ENCODE results near the gene DPEP2.
"Not testable (repeated sequence)": the region's sequence is repeated elsewhere in the genome, so short reads cannot be mapped to it uniquely, and the experiment has no call there.

DPEP2 gene

GRCh38 chr16:67976205-67976604 is 23.1 kb downstream of the DPEP2 start:
- no peak for ATAC-seq (ENCODE audit: insufficient read depth, low read depth)
- no peaks in the 10 kb centered on the region for H3K79me2 ChIP-seq (ENCODE audit: insufficient read depth, low read length)
- no peaks in the 10 kb centered on the region for H3K4me1 ChIP-seq (ENCODE audit: insufficient read depth, low read length)
- no peak for TF ChIP-seq CTCF (IDR thresholded peaks at IDR 0.05; ENCODE audit: borderline replicate concordance, extremely low read depth, low read length, poor library complexity, severe bottlenecking)
- TF ChIP-seq EZH2 (IDR thresholded peaks at IDR 0.05; ENCODE audit: borderline replicate concordance, low read depth, low read length, severe bottlenecking): no peak
- no peak overlapping the region for H3K27ac ChIP-seq (ENCODE audit: low read length)
- no peak overlapping the region for H2AFZ ChIP-seq (ENCODE audit: low read depth, low read length)
- H3K36me3 ChIP-seq (ENCODE audit: insufficient read depth, low read length): no peaks in the 10 kb centered on the region
- no peaks in the 10 kb centered on the region for H4K20me1 ChIP-seq (ENCODE audit: insufficient read depth, low read length)
- no peak for DNase-seq
- H3K9ac ChIP-seq (ENCODE audit: low read depth, low read length): no peak overlapping the region
- H3K27me3 ChIP-seq (ENCODE audit: insufficient read depth, low read length, poor library complexity): no peaks in the 10 kb centered on the region
- H3K4me2 ChIP-seq (ENCODE audit: insufficient read depth, low read length): no peak overlapping the region
- H3K9me3 ChIP-seq (ENCODE audit: insufficient read depth, low read length, severe bottlenecking): no peaks in the 10 kb centered on the region
- no peak overlapping the region for H3K4me3 ChIP-seq (ENCODE audit: low read depth in 1 of 2, low read length in 2 of 2)

- no peak for DNase-seq
- no peaks in the 10 kb centered on the region for H3K27me3 ChIP-seq (ENCODE audit: insufficient read depth, low read length, poor library complexity)
- H4K20me1 ChIP-seq (ENCODE audit: insufficient read depth, low read length): no peaks in the 10 kb centered on the region
- no peak overlapping the region for H3K4me2 ChIP-seq (ENCODE audit: insufficient read depth, low read length)
- no peak overlapping the region for H3K9ac ChIP-seq (ENCODE audit: low read depth, low read length)
- H3K4me1 ChIP-seq (ENCODE audit: insufficient read depth, low read length): no peaks in the 10 kb centered on the region
- H3K79me2 ChIP-seq (ENCODE audit: insufficient read depth, low read length): no peaks in the 10 kb centered on the region
- no peak for ATAC-seq (ENCODE audit: insufficient read depth, low read depth)
- no peak for TF ChIP-seq CTCF (IDR thresholded peaks at IDR 0.05; ENCODE audit: borderline replicate concordance, extremely low read depth, low read length, poor library complexity, severe bottlenecking)
- no peak for TF ChIP-seq EZH2 (IDR thresholded peaks at IDR 0.05; ENCODE audit: borderline replicate concordance, low read depth, low read length, severe bottlenecking)
- no peaks in the 10 kb centered on the region for H3K36me3 ChIP-seq (ENCODE audit: insufficient read depth, low read length)
- no peak overlapping the region for H3K4me3 ChIP-seq (ENCODE audit: low read depth in 1 of 2, low read length in 2 of 2)
- H3K9me3 ChIP-seq (ENCODE audit: insufficient read depth, low read length, severe bottlenecking): no peaks in the 10 kb centered on the region
- H2AFZ ChIP-seq (ENCODE audit: low read depth, low read length): no peak overlapping the region
- H3K27ac ChIP-seq (ENCODE audit: low read length): no peak overlapping the region
Observed at GRCh38 chr16:67975321-67976105, 23.8 kb downstream of the DPEP2 start.

- peaks cover 14% of the 10 kb centered on the region for H3K4me1 ChIP-seq (ENCODE audit: insufficient read depth, low read length)
- not testable (repeated sequence) for H3K9me3 ChIP-seq (ENCODE audit: insufficient read depth, low read length, severe bottlenecking); H4K20me1 ChIP-seq (ENCODE audit: insufficient read depth, low read length); ATAC-seq (ENCODE audit: insufficient read depth, low read depth); H2AFZ ChIP-seq (ENCODE audit: low read depth, low read length); H3K9ac ChIP-seq (ENCODE audit: low read depth, low read length); H3K79me2 ChIP-seq (ENCODE audit: insufficient read depth, low read length); H3K27ac ChIP-seq (ENCODE audit: low read length); H3K36me3 ChIP-seq (ENCODE audit: insufficient read depth, low read length); H3K4me2 ChIP-seq (ENCODE audit: insufficient read depth, low read length); DNase-seq; H3K4me3 ChIP-seq (ENCODE audit: low read depth in 1 of 2, low read length in 2 of 2); H3K27me3 ChIP-seq (ENCODE audit: insufficient read depth, low read length, poor library complexity)
Observed at GRCh38 chr16:67972285-67972684, 27.0 kb downstream of the DPEP2 start.

- Histone ChIP-seq H2AFZ (ENCODE audit: low read depth, low read length) (no peak overlapping the region), H3K9me3 (ENCODE audit: insufficient read depth, low read length, severe bottlenecking) (no peaks in the 10 kb centered on the region), H3K4me3 (ENCODE audit: low read depth in 1 of 2, low read length in 2 of 2) (no peak overlapping the region), H3K9ac (ENCODE audit: low read depth, low read length) (no peak overlapping the region), H3K36me3 (ENCODE audit: insufficient read depth, low read length) (no peaks in the 10 kb centered on the region; the same call in 1 of the 2 replicates), H3K27ac (ENCODE audit: low read length) (no peak overlapping the region), H3K4me2 (ENCODE audit: insufficient read depth, low read length) (no peak overlapping the region), H3K4me1 (ENCODE audit: insufficient read depth, low read length) (peaks cover 26% of the 10 kb centered on the region), H3K79me2 (ENCODE audit: insufficient read depth, low read length) (peaks cover 13% of the 10 kb centered on the region; the same call in 1 of the 2 replicates), H3K27me3 (ENCODE audit: insufficient read depth, low read length, poor library complexity) (no peaks in the 10 kb centered on the region), H4K20me1 (ENCODE audit: insufficient read depth, low read length) (peaks cover 14% of the 10 kb centered on the region)
- TF ChIP-seq CTCF (IDR thresholded peaks at IDR 0.05; ENCODE audit: borderline replicate concordance, extremely low read depth, low read length, poor library complexity, severe bottlenecking) (no peak), EZH2 (IDR thresholded peaks at IDR 0.05; ENCODE audit: borderline replicate concordance, low read depth, low read length, severe bottlenecking) (no peak)
- no peak for DNase-seq
- ATAC-seq (ENCODE audit: insufficient read depth, low read depth): no peak
Observed at GRCh38 chr16:67971111-67971510, 28.2 kb downstream of the DPEP2 start.

All from DND-41 (cell line).